Lung (tissue), 12 donors: ENCODE data around the gene ATCAY. TPM values are rescaled to one million over a fixed set of nuclear protein-coding genes. Genes with fewer than 3 reads are reported as not detected.
"Not testable (repeated sequence)": the region's sequence is repeated elsewhere in the genome, so short reads cannot be mapped to it uniquely, and the experiment has no call there.

Source experiments
- ATAC-seq: fragments of 200-7000 bp; cut with Tn5 transposase; one replicate; pipeline ENCODE4 v1.9.1; 2020; ENCODE audit warnings: moderate number of reproducible peaks; ENCODE audit not compliant: insufficient read depth, low FRiP score
- DNase-seq, 3 donors: peaks; one replicate each; pipeline ENCODE4 v3.0.0-alpha.2; 2013 to 2017
- H3K27ac ChIP-seq, 2 donors: one replicate each; pipeline ENCODE4 v1.5.1; 2013; ENCODE audit warnings: mild to moderate bottlenecking in 2 of 2, moderate library complexity in 2 of 2, control low read depth in 1 of 2, inconsistent platforms in 1 of 2, low read depth in 1 of 2, low read length in 1 of 2
- H3K27me3 ChIP-seq, 3 donors: one replicate each; pipeline ENCODE4 v1.5.1; 2013; ENCODE audit warnings: low read length in 2 of 3; ENCODE audit not compliant: control insufficient read depth in 3 of 3, insufficient read depth in 3 of 3
- H3K36me3 ChIP-seq, 4 donors: one replicate each; pipeline ENCODE4 v1.5.1; 2013; ENCODE audit warnings: low read length in 4 of 4, mild to moderate bottlenecking in 1 of 4, moderate library complexity in 1 of 4; ENCODE audit not compliant: control insufficient read depth in 4 of 4, insufficient read depth in 4 of 4
- H3K4me1 ChIP-seq, 5 donors: one replicate each; pipeline ENCODE4 v1.5.1; 2013; ENCODE audit warnings: low read length in 5 of 5, mild to moderate bottlenecking in 2 of 5, moderate library complexity in 1 of 5; ENCODE audit not compliant: control insufficient read depth in 5 of 5, insufficient read depth in 5 of 5
- H3K4me3 ChIP-seq: one replicate; pipeline ENCODE4 v1.5.1; 2013; ENCODE audit warnings: mild to moderate bottlenecking, control low read depth, moderate library complexity
- H3K9ac ChIP-seq, 2 donors: one replicate each; pipeline ENCODE4 v1.5.1; 2013; ENCODE audit warnings: low read length in 2 of 2, control low read depth in 1 of 2; ENCODE audit not compliant: insufficient read depth in 1 of 2
- H3K9me3 ChIP-seq, 4 donors: one replicate each; pipeline ENCODE4 v1.5.1; 2013; ENCODE audit warnings: low read length in 3 of 4, mild to moderate bottlenecking in 1 of 4, moderate library complexity in 1 of 4; ENCODE audit not compliant: control insufficient read depth in 4 of 4, insufficient read depth in 3 of 4
- WGBS, 2 donors: extraction: QIAGEN DNeasy Blood & Tissue Kit; methylation state at CpG; one replicate each; pipeline ENCODE4 v1.1.7; 2013; 5-methylcytosine and 5-hydroxymethylcytosine counted together
- polyA plus RNA-seq, 2 donors: library from polyadenylated mRNA; stranded (reverse); fragments of 200-250 nt; gene quantifications; one replicate each; pipeline ENCODE4 v1.2.1, GENCODE V29; 2013
- total RNA-seq, 2 donors: library from RNA; depleted of rRNA in 1 of 2; stranded (reverse); fragments of >200 nt in 1 of 2; gene quantifications; one replicate each; pipeline ENCODE4 v1.2.1, GENCODE V29; 2014 to 2021
- TF ChIP-seq, protein P1 (sequence below): IDR thresholded peaks from 2 replicates; pipeline ENCODE4 v1.5.1; 2012; ENCODE audit warnings: mild to moderate bottlenecking; ENCODE audit errors: control extremely low read depth, extremely low read depth
- donor health status: control.
- donor health status: control.
- donor health status: Bipolar disorder and iron deficiency.
- donor health status: healthy.
- donor health status: DM: yes; HTN: yes; CAD: no.

The ATCAY gene
- total and polyA plus RNA-seq, 4 donors: under 0.01 to 0.09 TPM; not detected in 2

DNA sequence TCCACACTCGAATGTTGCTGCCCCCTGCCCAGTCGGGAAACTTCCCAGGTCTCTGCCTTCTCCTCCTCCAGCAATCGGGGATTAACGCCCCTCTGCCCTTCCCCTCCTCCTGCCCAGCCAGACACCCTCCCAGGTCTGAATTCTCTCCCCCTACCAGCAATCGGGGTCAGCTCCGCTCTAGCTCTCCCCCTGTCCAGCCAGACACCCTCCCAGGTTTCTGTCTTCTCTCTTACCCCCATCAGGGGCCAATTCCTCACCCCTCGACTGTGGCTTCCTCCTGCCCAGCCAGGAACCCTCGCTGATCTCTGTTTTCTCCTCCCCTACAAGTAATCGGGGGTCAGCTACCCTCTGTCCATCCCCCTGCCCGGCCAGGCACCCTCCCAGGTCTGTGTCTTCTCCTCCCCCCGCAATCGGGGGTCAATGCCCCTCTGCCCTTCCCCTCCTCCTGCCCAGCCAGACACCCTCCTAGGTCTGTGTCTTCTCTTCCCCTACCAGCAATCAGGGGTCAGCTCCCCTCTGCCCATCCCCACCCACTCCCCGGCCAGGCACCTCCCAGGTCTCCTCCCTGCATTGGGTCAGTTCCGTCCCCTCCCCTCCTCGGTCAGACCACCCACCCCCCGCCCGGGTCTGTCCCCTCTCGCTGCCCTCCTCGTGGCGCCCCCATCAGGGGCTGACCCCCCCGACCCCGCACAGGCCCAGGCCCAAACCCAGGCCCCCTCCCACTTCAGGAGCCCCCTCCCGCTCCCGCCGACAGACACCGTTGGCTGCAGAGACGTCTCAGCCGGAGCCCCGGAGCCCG, 12.3 kb upstream of the ATCAY start:
- DNase-seq (no peak), ATAC-seq (no peak)
- TF ChIP-seq, protein P1, sequence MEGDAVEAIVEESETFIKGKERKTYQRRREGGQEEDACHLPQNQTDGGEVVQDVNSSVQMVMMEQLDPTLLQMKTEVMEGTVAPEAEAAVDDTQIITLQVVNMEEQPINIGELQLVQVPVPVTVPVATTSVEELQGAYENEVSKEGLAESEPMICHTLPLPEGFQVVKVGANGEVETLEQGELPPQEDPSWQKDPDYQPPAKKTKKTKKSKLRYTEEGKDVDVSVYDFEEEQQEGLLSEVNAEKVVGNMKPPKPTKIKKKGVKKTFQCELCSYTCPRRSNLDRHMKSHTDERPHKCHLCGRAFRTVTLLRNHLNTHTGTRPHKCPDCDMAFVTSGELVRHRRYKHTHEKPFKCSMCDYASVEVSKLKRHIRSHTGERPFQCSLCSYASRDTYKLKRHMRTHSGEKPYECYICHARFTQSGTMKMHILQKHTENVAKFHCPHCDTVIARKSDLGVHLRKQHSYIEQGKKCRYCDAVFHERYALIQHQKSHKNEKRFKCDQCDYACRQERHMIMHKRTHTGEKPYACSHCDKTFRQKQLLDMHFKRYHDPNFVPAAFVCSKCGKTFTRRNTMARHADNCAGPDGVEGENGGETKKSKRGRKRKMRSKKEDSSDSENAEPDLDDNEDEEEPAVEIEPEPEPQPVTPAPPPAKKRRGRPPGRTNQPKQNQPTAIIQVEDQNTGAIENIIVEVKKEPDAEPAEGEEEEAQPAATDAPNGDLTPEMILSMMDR: no peak
- Histone ChIP-seq H3K9me3 (peaks cover 0 to 15% (median 0%) of the 10 kb centered on the region in 4 donors), H3K27me3 (peaks cover 4 to 37% (median 20%) of the 10 kb centered on the region in 3 donors), H3K36me3 (no peaks in the 10 kb centered on the region), H3K4me3 (no peak overlapping the region), H3K27ac (no peak overlapping the region), H3K9ac (no peak overlapping the region), H3K4me1 (no peaks in the 10 kb centered on the region)
- 10 to 11% methylated on average over 23 to 30 of the region's 30 CpGs for WGBS, 2 donors

DNA sequence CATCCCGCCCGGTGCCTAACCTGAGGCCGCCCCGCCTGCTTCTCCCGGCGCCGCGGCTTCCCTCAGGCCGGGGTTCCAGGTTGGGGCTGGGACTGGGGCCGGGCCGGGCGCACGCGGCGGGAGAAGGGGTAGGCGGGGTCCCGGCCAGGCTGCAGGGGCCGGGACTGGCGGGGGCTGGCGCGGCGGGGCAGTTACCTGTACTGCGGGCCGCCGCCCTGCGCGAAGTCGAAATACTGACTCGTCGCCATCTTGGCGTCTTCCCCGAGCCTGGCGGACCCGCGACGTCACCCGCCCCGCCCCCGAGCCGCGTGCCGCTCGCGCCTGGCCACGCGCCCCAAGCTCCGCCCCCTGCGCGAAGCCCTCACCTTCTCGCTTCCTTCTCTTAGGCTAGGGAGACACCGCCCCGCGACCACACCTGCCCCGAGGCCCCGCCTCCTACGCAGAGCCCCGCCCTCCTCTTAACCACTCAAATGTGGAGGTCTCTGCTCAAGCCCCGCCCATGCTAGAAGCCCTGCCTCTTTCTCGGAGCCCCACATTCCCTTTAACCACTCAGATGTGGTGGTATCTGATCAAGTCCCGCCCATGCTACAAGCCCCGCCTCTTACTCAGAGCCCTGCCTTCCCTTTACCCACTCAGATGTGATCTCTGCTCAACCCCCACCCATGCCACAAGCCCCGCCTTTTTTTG, 11.6 kb upstream of the ATCAY start, which contains the start of gene ZFR2:
TSS of gene ZFR2 (minus strand) at position 269 of the 687 bp plus-strand sequence. CDS start at position 248, 21 bp downstream.
- Histone ChIP-seq H3K36me3 (no peaks in the 10 kb centered on the region), H3K27ac (no peak within 1 kb of the TSS), H3K9me3 (peaks cover 0 to 15% (median 0%) of the 10 kb centered on the region in 4 donors), H3K9ac (no peak within 1 kb of the TSS), H3K4me3 (no peak within 1 kb of the TSS), H3K27me3 (peaks cover 4 to 37% (median 20%) of the 10 kb centered on the region in 3 donors), H3K4me1 (no peaks in the 10 kb centered on the region)
- WGBS, 2 donors: 11 to 12% methylated on average over 33 to 62 of the region's 62 CpGs
- ATAC-seq: no peak
- DNase-seq: no peak
- TF ChIP-seq, protein P1: no peak

DNA sequence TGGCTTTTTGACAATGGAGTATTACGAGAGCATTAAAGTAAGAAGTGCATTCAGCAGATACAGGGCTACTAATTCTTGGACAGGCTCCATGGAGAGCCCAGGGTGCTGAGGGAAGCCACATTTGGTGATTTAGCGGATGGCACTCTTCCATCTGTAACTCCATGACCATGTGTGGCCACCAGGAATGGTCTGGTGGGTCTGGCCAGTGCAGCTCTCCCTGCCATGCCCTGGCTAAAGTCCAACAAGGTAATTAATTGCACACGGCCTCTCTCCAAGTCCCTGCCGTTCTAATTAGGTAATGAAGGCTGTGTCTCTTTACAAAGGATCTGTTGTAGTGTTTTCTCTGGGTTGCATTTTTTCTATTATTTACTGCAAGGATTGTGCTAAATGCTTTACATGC, 7.3 kb upstream of the ATCAY start:
- no peak overlapping the region for H3K27ac ChIP-seq
- no peak overlapping the region for H3K4me3 ChIP-seq
- peaks cover 0 to 11% (median 0%) of the 10 kb centered on the region in 4 donors for H3K9me3 ChIP-seq
- H3K36me3 ChIP-seq: no peaks in the 10 kb centered on the region
- no peak for ATAC-seq
- 58 to 78% methylated on average over 4 of the region's 4 CpGs for WGBS, 2 donors
- no peak for DNase-seq
- no peaks in the 10 kb centered on the region for H3K4me1 ChIP-seq
- H3K27me3 ChIP-seq: peaks cover 4 to 11% (median 9%) of the 10 kb centered on the region in 3 donors
- TF ChIP-seq, protein P1: no peak
- no peak overlapping the region for H3K9ac ChIP-seq

DNA sequence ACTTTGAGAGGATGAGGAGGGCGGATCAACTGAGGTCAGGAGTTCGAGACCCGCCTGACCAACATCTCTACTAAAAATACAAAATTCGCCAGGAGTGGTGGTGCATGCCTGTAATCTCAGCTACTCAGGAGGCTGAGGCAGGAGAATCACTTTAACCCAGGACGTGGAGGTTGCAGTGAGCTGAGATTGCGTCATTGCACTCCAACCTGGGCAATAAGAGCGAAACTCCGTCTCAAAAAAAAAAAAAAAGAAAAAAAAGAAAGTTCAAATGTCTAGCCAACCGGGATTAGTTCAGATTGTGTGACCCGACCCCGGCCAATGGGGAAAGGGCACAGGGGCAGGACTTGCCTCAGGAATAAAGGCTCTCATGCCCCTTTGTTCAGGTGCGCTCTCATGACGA, 5.8 kb upstream of the ATCAY start:
- H3K27me3 ChIP-seq, H3K4me3 ChIP-seq, ATAC-seq, DNase-seq, H3K9me3 ChIP-seq, H3K36me3 ChIP-seq, H3K27ac ChIP-seq, H3K4me1 ChIP-seq, H3K9ac ChIP-seq: not testable (repeated sequence)
- 76 to 80% methylated on average over 13 of the region's 13 CpGs for WGBS, 2 donors
